Liver (tissue), 3 donors: ENCODE results near the gene TRIM67.

Experiments
- EGR1 ChIP-seq, 2 donors: IDR thresholded peaks; 2 replicates each; pipeline ENCODE4 v1.6.1; 2016 to 2018; ENCODE audit warnings: antibody characterized with exemption in 2 of 2, low read depth in 2 of 2
- GABPA ChIP-seq, 2 donors: IDR thresholded peaks in 1 of 2; conservative IDR thresholded peaks in 1 of 2; 2 replicates each; pipeline ENCODE4 v1.6.1; 2016; ENCODE audit warnings: antibody characterized with exemption in 2 of 2, mild to moderate bottlenecking in 1 of 2, moderate library complexity in 1 of 2
- HNF4A ChIP-seq, 2 donors: conservative IDR thresholded peaks; 2 replicates each; pipeline ENCODE4 v1.6.1; 2016; ENCODE audit warnings: antibody characterized with exemption in 2 of 2, mild to moderate bottlenecking in 2 of 2
- JUND ChIP-seq, 2 donors: IDR thresholded peaks; 2 replicates each; pipeline ENCODE4 v1.6.1; 2016; ENCODE audit warnings: antibody characterized with exemption in 2 of 2
- RAD21 ChIP-seq, 2 donors: IDR thresholded peaks; 2 replicates each; pipeline ENCODE4 v1.6.1; 2016; ENCODE audit warnings: antibody characterized with exemption in 2 of 2, mild to moderate bottlenecking in 2 of 2
- RXRA ChIP-seq, 2 donors: IDR thresholded peaks; 2 replicates each; pipeline ENCODE4 v1.6.1; 2017 to 2018; ENCODE audit warnings: antibody characterized with exemption in 2 of 2, mild to moderate bottlenecking in 1 of 2
- SP1 ChIP-seq: IDR thresholded peaks from 2 replicates; pipeline ENCODE4 v1.6.1; 2018; ENCODE audit warnings: antibody characterized with exemption, mild to moderate bottlenecking
- YY1 ChIP-seq: IDR thresholded peaks from 2 replicates; pipeline ENCODE4 v1.6.1; 2016; ENCODE audit warnings: antibody characterized with exemption, mild to moderate bottlenecking
- TF ChIP-seq, protein P1 (sequence below): fragments of 150-350 bp; IDR thresholded peaks from 2 replicates; pipeline ENCODE4 v1.5.1; 2017; ENCODE audit warnings: improper control_type of control experiment, low read depth, low read length; ENCODE audit not compliant: missing input control
- TF ChIP-seq, protein P2 (sequence below): IDR thresholded peaks from 2 replicates; pipeline ENCODE4 v1.6.1; 2016; ENCODE audit warnings: antibody characterized with exemption, mild to moderate bottlenecking
- TF ChIP-seq, protein P3 (sequence below): IDR thresholded peaks from 2 replicates; pipeline ENCODE4 v1.6.1; 2016; ENCODE audit warnings: antibody characterized with exemption
- TF ChIP-seq, protein P4 (sequence below): IDR thresholded peaks from 2 replicates; pipeline ENCODE4 v1.6.1; 2016; ENCODE audit warnings: antibody characterized with exemption
- donor health status: healthy.
- donor health status: healthy.

DNA sequence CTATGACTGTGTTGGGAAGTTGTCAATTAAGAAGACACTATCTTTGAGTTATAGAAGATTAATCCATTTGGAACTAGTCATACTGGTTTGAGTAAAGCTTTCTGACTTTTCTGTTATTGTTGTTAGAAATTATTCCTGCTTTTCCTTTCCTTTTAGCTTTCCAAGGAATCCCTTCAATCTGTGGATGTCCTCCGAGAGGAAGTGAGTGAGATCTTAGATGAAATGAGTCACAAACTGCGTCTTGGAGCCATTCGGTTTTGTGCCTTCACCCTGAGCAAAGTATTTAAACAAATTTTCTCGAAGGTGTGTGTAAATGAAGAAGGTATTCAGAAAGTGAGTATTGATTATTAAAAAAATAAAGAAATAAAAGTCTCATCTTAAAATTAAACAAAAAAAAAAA, 98.5 kb downstream of the TRIM67 start:
- TF ChIP-seq, protein P1, sequence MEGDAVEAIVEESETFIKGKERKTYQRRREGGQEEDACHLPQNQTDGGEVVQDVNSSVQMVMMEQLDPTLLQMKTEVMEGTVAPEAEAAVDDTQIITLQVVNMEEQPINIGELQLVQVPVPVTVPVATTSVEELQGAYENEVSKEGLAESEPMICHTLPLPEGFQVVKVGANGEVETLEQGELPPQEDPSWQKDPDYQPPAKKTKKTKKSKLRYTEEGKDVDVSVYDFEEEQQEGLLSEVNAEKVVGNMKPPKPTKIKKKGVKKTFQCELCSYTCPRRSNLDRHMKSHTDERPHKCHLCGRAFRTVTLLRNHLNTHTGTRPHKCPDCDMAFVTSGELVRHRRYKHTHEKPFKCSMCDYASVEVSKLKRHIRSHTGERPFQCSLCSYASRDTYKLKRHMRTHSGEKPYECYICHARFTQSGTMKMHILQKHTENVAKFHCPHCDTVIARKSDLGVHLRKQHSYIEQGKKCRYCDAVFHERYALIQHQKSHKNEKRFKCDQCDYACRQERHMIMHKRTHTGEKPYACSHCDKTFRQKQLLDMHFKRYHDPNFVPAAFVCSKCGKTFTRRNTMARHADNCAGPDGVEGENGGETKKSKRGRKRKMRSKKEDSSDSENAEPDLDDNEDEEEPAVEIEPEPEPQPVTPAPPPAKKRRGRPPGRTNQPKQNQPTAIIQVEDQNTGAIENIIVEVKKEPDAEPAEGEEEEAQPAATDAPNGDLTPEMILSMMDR = no peak
- TF ChIP-seq EGR1 (IDR thresholded peaks at IDR 0.05; ENCODE audit: low read depth in 2 of 2) = no peak
- no peak for TF ChIP-seq JUND (IDR thresholded peaks at IDR 0.05)
- no peak for TF ChIP-seq RAD21 (IDR thresholded peaks at IDR 0.05)
- no peak for TF ChIP-seq GABPA (IDR thresholded peaks at IDR 0.05 in 1 of 2, conservative IDR thresholded peaks at IDR 0.05 in 1 of 2)
- TF ChIP-seq HNF4A (conservative IDR thresholded peaks at IDR 0.05) = no peak
- no peak for TF ChIP-seq RXRA (IDR thresholded peaks at IDR 0.05)
- TF ChIP-seq, protein P2, sequence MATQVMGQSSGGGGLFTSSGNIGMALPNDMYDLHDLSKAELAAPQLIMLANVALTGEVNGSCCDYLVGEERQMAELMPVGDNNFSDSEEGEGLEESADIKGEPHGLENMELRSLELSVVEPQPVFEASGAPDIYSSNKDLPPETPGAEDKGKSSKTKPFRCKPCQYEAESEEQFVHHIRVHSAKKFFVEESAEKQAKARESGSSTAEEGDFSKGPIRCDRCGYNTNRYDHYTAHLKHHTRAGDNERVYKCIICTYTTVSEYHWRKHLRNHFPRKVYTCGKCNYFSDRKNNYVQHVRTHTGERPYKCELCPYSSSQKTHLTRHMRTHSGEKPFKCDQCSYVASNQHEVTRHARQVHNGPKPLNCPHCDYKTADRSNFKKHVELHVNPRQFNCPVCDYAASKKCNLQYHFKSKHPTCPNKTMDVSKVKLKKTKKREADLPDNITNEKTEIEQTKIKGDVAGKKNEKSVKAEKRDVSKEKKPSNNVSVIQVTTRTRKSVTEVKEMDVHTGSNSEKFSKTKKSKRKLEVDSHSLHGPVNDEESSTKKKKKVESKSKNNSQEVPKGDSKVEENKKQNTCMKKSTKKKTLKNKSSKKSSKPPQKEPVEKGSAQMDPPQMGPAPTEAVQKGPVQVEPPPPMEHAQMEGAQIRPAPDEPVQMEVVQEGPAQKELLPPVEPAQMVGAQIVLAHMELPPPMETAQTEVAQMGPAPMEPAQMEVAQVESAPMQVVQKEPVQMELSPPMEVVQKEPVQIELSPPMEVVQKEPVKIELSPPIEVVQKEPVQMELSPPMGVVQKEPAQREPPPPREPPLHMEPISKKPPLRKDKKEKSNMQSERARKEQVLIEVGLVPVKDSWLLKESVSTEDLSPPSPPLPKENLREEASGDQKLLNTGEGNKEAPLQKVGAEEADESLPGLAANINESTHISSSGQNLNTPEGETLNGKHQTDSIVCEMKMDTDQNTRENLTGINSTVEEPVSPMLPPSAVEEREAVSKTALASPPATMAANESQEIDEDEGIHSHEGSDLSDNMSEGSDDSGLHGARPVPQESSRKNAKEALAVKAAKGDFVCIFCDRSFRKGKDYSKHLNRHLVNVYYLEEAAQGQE = no peak
- TF ChIP-seq, protein P3, sequence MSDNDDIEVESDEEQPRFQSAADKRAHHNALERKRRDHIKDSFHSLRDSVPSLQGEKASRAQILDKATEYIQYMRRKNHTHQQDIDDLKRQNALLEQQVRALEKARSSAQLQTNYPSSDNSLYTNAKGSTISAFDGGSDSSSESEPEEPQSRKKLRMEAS = no peak
- TF ChIP-seq SP1 = no peak
- TF ChIP-seq YY1 = no peak
- TF ChIP-seq, protein P4, sequence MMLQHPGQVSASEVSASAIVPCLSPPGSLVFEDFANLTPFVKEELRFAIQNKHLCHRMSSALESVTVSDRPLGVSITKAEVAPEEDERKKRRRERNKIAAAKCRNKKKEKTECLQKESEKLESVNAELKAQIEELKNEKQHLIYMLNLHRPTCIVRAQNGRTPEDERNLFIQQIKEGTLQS = no peak
